ENCODE data around the gene RDH16.
"Not testable (repeated sequence)": the region's sequence is repeated elsewhere in the genome, so short reads cannot be mapped to it uniquely, and the experiment has no call there.

RDH16 gene

GRCh38 chr12:56916296-56916995 lies 41.0 kb downstream of the RDH16 start:
- DNase-seq: no peak

GRCh38 chr12:56914724-56915123 lies 42.7 kb downstream of the RDH16 start:
- no peak for DNase-seq

- no peak for DNase-seq
Observed at GRCh38 chr12:56914256-56914655, 43.2 kb downstream of the RDH16 start.

GRCh38 chr12:56909403-56909802 lies 48.0 kb downstream of the RDH16 start:
- DNase-seq: not testable (repeated sequence)

- DNase-seq: no peak
Observed at GRCh38 chr12:56908136-56908535, 49.3 kb downstream of the RDH16 start.

- DNase-seq: no peak
Observed at GRCh38 chr12:56905852-56906251, 51.6 kb downstream of the RDH16 start.

GRCh38 chr12:56903374-56903773 lies 54.0 kb downstream of the RDH16 start:
- no peak for DNase-seq

All from NCI-H187 (cell line).